Brain microvascular endothelial cell (primary cell): ENCODE results near the gene TASP1.
"Not testable (repeated sequence)": the region's sequence is repeated elsewhere in the genome, so short reads cannot be mapped to it uniquely, and the experiment has no call there.

Experiments used
- DNase-seq: peaks from one replicate; pipeline ENCODE4 v3.0.0-alpha.2; 2020
- H3K27ac ChIP-seq: fragments of 250-450 bp; sonication (Bioruptor Pico); 2 replicates; pipeline ENCODE4 v1.5.1; 2020; ENCODE audit warnings: mild to moderate bottlenecking, moderate library complexity
- H3K27me3 ChIP-seq: fragments of 250-450 bp; sonication (Bioruptor Pico); replicated peaks from 2 replicates; pipeline ENCODE4 v1.5.1; 2020; ENCODE audit warnings: mild to moderate bottlenecking
- H3K36me3 ChIP-seq: fragments of 250-450 bp; sonication (Bioruptor Pico); replicated peaks from 2 replicates; pipeline ENCODE4 v1.5.1; 2020; ENCODE audit warnings: mild to moderate bottlenecking
- H3K4me3 ChIP-seq: 2 replicates; pipeline ENCODE4 v1.5.1; 2011; ENCODE audit warnings: low read depth, mild to moderate bottlenecking, control low read depth, low read length, moderate library complexity
- in situ Hi-C: cut with HindIII; loops from 2 replicates; pipeline ENCODE4 v1.10.0; 2017; ENCODE audit warnings: low sequenced_read_pairs, low pct_ligation_motif_present
- TF ChIP-seq, protein P1 (sequence below): IDR thresholded peaks from 2 replicates; pipeline ENCODE4 v1.5.1; 2011; ENCODE audit warnings: low read depth, mild to moderate bottlenecking, moderate library complexity, low read length, control low read depth, inconsistent platforms; ENCODE audit errors: missing control alignments

The TASP1 gene

DNA sequence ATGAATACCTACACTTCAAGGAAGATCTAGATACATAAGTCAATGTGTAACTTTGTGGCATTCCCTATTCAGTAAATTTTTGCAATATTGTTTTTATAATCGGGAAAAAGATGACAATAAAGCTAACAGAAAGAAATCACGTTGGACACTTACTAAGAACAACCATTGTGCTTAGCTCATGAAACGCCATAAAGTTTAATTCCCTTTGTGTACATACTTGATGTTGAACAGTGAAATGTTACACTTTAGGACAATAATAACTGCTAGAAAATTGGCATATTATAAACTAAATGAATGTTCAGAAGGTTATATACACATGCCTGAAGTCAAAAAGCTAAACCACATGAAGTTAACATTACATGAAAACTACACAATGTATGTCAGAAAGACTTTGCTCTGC lies 153.2 kb downstream of the TASP1 start:
- Histone ChIP-seq H3K36me3 (no peaks in the 10 kb centered on the region), H3K27me3 (no peaks in the 10 kb centered on the region), H3K27ac (no peak overlapping the region), H3K4me3 (no peak overlapping the region)
- in situ Hi-C loops: no loop called here
- no peak for DNase-seq
- TF ChIP-seq, protein P1, sequence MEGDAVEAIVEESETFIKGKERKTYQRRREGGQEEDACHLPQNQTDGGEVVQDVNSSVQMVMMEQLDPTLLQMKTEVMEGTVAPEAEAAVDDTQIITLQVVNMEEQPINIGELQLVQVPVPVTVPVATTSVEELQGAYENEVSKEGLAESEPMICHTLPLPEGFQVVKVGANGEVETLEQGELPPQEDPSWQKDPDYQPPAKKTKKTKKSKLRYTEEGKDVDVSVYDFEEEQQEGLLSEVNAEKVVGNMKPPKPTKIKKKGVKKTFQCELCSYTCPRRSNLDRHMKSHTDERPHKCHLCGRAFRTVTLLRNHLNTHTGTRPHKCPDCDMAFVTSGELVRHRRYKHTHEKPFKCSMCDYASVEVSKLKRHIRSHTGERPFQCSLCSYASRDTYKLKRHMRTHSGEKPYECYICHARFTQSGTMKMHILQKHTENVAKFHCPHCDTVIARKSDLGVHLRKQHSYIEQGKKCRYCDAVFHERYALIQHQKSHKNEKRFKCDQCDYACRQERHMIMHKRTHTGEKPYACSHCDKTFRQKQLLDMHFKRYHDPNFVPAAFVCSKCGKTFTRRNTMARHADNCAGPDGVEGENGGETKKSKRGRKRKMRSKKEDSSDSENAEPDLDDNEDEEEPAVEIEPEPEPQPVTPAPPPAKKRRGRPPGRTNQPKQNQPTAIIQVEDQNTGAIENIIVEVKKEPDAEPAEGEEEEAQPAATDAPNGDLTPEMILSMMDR: no peak

GRCh38 chr20:13485019-13485418 lies 153.7 kb downstream of the TASP1 start:
- H3K4me3 ChIP-seq, H3K36me3 ChIP-seq, in situ Hi-C loops, H3K27ac ChIP-seq, DNase-seq, H3K27me3 ChIP-seq: not testable (repeated sequence)

- in situ Hi-C loops, H3K27ac ChIP-seq, H3K27me3 ChIP-seq, H3K36me3 ChIP-seq, H3K4me3 ChIP-seq, DNase-seq: not testable (repeated sequence)
Measured at GRCh38 chr20:13483472-13483871, 155.3 kb downstream of the TASP1 start.

DNA sequence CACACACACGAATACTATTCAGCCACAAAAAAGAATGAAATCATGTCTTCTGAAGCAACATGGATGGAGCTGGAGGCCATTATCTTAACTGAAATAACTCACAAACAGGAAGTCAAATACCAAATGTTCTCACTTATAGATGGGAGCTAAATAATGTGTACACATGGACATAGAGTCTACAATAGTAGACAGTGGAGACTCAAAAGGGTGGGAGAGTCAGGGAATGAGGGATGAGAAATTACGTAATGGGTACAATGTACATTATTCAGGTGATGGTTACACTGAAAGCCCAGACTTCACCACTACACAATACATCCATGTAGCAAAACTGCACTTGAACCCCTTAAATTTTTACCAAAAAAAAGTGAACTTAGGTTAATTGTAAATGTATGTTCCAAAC lies 160.4 kb downstream of the TASP1 start:
- DNase-seq: no peak
- in situ Hi-C loops: no loop called here
- Histone ChIP-seq H3K27me3 (no peaks in the 10 kb centered on the region), H3K36me3 (no peaks in the 10 kb centered on the region), H3K4me3 (no peak overlapping the region), H3K27ac (no peak overlapping the region)
- TF ChIP-seq, protein P1: no peak

DNA sequence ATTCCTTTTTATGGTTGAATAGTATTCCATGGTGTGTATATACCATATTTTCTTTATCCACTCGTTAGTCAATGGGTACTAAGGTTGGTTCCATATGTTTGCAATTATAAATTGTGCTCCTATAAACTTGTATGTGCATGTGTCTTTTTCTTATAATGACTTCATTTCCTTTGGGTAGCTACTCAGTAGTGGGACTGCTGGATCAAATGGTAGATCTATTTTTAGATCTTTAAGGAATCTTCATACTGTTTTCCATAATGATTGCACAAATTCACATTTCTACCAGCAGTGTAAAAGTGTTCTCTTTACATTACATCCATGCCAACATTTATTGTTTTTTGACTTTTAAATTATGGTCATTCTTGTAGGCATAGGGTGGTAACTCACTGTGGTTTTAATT lies 164.3 kb downstream of the TASP1 start:
- H3K4me3 ChIP-seq: no peak overlapping the region
- in situ Hi-C loops: no loop called here
- DNase-seq: no peak
- TF ChIP-seq, protein P1: no peak
- H3K36me3 ChIP-seq: no peaks in the 10 kb centered on the region
- no peak overlapping the region for H3K27ac ChIP-seq
- no peaks in the 10 kb centered on the region for H3K27me3 ChIP-seq

GRCh38 chr20:13469262-13469661 lies 169.5 kb downstream of the TASP1 start:
- in situ Hi-C loops: no loop called here
- no peaks in the 10 kb centered on the region for H3K27me3 ChIP-seq
- DNase-seq: no peak
- H3K4me3 ChIP-seq: no peak overlapping the region
- TF ChIP-seq, protein P1: no peak
- H3K36me3 ChIP-seq: no peaks in the 10 kb centered on the region
- no peak overlapping the region for H3K27ac ChIP-seq

GRCh38 chr20:13468166-13468565 lies 170.6 kb downstream of the TASP1 start:
- H3K27me3 ChIP-seq: no peaks in the 10 kb centered on the region
- H3K36me3 ChIP-seq: no peaks in the 10 kb centered on the region
- H3K27ac ChIP-seq: no peak overlapping the region
- in situ Hi-C loops: no loop called here
- no peak for DNase-seq
- TF ChIP-seq, protein P1: no peak
- H3K4me3 ChIP-seq: no peak overlapping the region
